ENCODE measurements around the gene ARID1B.

ARID1B gene

DNA sequence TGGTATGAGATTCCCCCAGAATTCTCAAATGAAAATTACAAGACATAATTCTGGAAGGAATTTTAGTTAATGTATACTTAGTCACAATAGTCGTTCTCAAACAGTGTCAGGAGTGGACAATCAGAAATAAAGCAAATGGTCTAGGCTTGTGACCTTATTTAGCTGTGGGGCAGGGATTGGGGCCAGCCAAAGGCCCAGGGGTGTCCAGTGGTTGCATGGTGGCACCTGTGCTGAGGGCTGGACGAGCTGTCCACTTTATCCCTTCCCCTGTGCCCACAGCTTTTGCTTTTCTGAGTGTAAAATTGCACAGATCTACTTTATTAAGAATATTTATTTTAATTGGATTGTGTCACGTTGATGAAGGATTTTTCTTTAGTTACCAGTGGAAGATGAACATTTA, 195.0 kb downstream of the ARID1B start:
- no peaks in the 10 kb centered on the region for H3K9me2 ChIP-seq (ENCODE audit: low read depth, low read length)
- H3K4me1 ChIP-seq (ENCODE audit: insufficient read depth, low read length, severe bottlenecking): peaks cover 68% of the 10 kb centered on the region
- no peaks in the 10 kb centered on the region for H4K20me1 ChIP-seq (ENCODE audit: insufficient read depth, low read length)
- H3K27ac ChIP-seq (ENCODE audit: low read depth, low read length, poor library complexity, severe bottlenecking): no peak overlapping the region
- no peak overlapping the region for H3K4me3 ChIP-seq (ENCODE audit: low read depth, low read length, poor library complexity, severe bottlenecking)
- no peak overlapping the region for H3K4me2 ChIP-seq (ENCODE audit: low read length)
- TF ChIP-seq, protein P1, sequence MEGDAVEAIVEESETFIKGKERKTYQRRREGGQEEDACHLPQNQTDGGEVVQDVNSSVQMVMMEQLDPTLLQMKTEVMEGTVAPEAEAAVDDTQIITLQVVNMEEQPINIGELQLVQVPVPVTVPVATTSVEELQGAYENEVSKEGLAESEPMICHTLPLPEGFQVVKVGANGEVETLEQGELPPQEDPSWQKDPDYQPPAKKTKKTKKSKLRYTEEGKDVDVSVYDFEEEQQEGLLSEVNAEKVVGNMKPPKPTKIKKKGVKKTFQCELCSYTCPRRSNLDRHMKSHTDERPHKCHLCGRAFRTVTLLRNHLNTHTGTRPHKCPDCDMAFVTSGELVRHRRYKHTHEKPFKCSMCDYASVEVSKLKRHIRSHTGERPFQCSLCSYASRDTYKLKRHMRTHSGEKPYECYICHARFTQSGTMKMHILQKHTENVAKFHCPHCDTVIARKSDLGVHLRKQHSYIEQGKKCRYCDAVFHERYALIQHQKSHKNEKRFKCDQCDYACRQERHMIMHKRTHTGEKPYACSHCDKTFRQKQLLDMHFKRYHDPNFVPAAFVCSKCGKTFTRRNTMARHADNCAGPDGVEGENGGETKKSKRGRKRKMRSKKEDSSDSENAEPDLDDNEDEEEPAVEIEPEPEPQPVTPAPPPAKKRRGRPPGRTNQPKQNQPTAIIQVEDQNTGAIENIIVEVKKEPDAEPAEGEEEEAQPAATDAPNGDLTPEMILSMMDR (IDR thresholded peaks at IDR 0.05; ENCODE audit: low read length): no peak
- no peak for TF ChIP-seq EZH2 (IDR thresholded peaks at IDR 0.05; ENCODE audit: borderline replicate concordance, low read length)
- H2AFZ ChIP-seq (ENCODE audit: low read length): no peak overlapping the region
- no peak overlapping the region for H3K9ac ChIP-seq (ENCODE audit: low read length)
- no peaks in the 10 kb centered on the region for H3F3A ChIP-seq (ENCODE audit: insufficient read depth, low read length)
- H3K79me2 ChIP-seq (ENCODE audit: insufficient read depth, low read length): peaks cover 96% of the 10 kb centered on the region
- no peaks in the 10 kb centered on the region for H3K27me3 ChIP-seq (ENCODE audit: insufficient read depth, low read length)
- no peaks in the 10 kb centered on the region for H3K9me3 ChIP-seq (ENCODE audit: low read length)
- no peaks in the 10 kb centered on the region for H3K36me3 ChIP-seq (ENCODE audit: insufficient read depth, low read length)

DNA sequence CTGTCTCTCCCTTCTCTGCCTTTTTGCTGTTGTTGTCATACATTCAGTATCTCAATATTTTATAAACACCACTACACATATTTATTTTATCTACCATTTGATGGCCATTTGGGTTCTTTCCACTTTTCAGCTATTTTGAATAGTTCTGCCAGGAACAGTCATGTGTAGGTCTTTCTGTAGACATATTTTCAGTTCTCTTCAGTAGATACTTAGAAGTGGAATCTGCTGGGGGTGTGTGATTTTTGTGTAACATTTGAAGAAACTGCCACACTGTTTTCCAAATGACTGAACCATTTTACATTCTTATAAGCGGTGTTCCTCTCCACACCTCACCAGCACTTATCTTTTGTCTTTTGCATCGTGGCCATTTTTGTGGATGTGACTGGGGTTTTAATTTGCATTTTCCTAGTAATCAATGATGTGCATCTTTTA, 197.7 kb downstream of the ARID1B start:
- Histone ChIP-seq H4K20me1 (ENCODE audit: insufficient read depth, low read length) (0 out of 2 replicates have a peak, but pooled peaks cover 4% of the 10 kb centered on the region), H3K79me2 (ENCODE audit: insufficient read depth, low read length) (peaks cover 94% of the 10 kb centered on the region)

DNA sequence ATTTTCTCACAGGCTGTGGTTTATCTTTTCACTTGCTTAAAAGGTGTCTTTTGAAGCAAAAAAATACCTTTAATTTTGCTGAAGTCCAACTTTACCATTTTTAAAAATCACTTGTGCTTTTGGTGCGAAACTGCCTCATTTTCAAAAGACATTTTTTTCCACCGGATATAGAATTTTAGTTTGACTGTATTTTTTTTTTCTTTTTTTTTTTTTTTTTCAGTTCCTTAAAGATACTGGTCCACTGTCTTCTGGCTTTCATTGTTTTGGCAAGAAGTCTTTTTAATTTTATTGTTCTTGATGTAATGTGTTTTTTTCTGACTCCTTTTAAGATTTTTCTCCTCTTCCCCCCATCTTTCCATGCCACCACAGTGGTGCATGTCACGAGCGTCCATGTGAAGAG, 198.2 kb downstream of the ARID1B start:
- H2AFZ ChIP-seq (ENCODE audit: low read length): no peak overlapping the region
- TF ChIP-seq EZH2 (IDR thresholded peaks at IDR 0.05; ENCODE audit: borderline replicate concordance, low read length): no peak
- TF ChIP-seq, protein P1 (IDR thresholded peaks at IDR 0.05; ENCODE audit: low read length): no peak
- no peaks in the 10 kb centered on the region for H3K9me2 ChIP-seq (ENCODE audit: low read depth, low read length)
- peaks cover 72% of the 10 kb centered on the region for H3K4me1 ChIP-seq (ENCODE audit: insufficient read depth, low read length, severe bottlenecking)
- no peak overlapping the region for H3K9ac ChIP-seq (ENCODE audit: low read length)
- no peak overlapping the region for H3K4me3 ChIP-seq (ENCODE audit: low read depth, low read length, poor library complexity, severe bottlenecking)
- H3K79me2 ChIP-seq (ENCODE audit: insufficient read depth, low read length): peaks cover 96% of the 10 kb centered on the region
- H3K27ac ChIP-seq (ENCODE audit: low read depth, low read length, poor library complexity, severe bottlenecking): no peak overlapping the region
- no peaks in the 10 kb centered on the region for H3F3A ChIP-seq (ENCODE audit: insufficient read depth, low read length)
- no peaks in the 10 kb centered on the region for H3K27me3 ChIP-seq (ENCODE audit: insufficient read depth, low read length)
- no peaks in the 10 kb centered on the region for H3K36me3 ChIP-seq (ENCODE audit: insufficient read depth, low read length)
- 0 out of 2 replicates have a peak, but pooled peaks cover 4% of the 10 kb centered on the region for H4K20me1 ChIP-seq (ENCODE audit: insufficient read depth, low read length)
- H3K9me3 ChIP-seq (ENCODE audit: low read length): no peaks in the 10 kb centered on the region
- H3K4me2 ChIP-seq (ENCODE audit: low read length): no peak overlapping the region

More for the DNA sequence above, 197.7 kb downstream of the ARID1B start:
- no peaks in the 10 kb centered on the region for H3F3A ChIP-seq (ENCODE audit: insufficient read depth, low read length)
- H3K4me3 ChIP-seq (ENCODE audit: low read depth, low read length, poor library complexity, severe bottlenecking): no peak overlapping the region
- H3K4me1 ChIP-seq (ENCODE audit: insufficient read depth, low read length, severe bottlenecking): peaks cover 73% of the 10 kb centered on the region
- H3K27me3 ChIP-seq (ENCODE audit: insufficient read depth, low read length): no peaks in the 10 kb centered on the region
- H3K9me2 ChIP-seq (ENCODE audit: low read depth, low read length): no peaks in the 10 kb centered on the region
- H2AFZ ChIP-seq (ENCODE audit: low read length): no peak overlapping the region
- H3K9me3 ChIP-seq (ENCODE audit: low read length): no peaks in the 10 kb centered on the region
- H3K36me3 ChIP-seq (ENCODE audit: insufficient read depth, low read length): no peaks in the 10 kb centered on the region
- TF ChIP-seq, protein P1 (IDR thresholded peaks at IDR 0.05; ENCODE audit: low read length): no peak
- no peak for TF ChIP-seq EZH2 (IDR thresholded peaks at IDR 0.05; ENCODE audit: borderline replicate concordance, low read length)
- H3K9ac ChIP-seq (ENCODE audit: low read length): no peak overlapping the region
- H3K4me2 ChIP-seq (ENCODE audit: low read length): no peak overlapping the region
- no peak overlapping the region for H3K27ac ChIP-seq (ENCODE audit: low read depth, low read length, poor library complexity, severe bottlenecking)

All from OCI-LY1 (cell line).